K562 (cell line): ENCODE data around the gene TANK. TPM values are rescaled to one million over a fixed set of nuclear protein-coding genes. Genes with fewer than 3 reads are reported as not detected.

Experiments
- FOXM1 ChIP-seq, 2 experiments: fragments of 450-650 bp in 1 of 2; sonication (generic) in 1 of 2; formaldehyde crosslinking in 1 of 2; IDR thresholded peaks; 2 replicates each; pipeline versions ENCODE4 v1.6.1 to v1.9.0; 2017 to 2022; ENCODE audit warnings: low read depth in 2 of 2, mild to moderate bottlenecking in 2 of 2, missing genetic modification reagents in 1 of 2, moderate library complexity in 1 of 2
- HNRNPUL1 ChIP-seq: fragments of 200-400 bp; formaldehyde crosslinking; IDR thresholded peaks from 2 replicates; pipeline ENCODE4 v1.6.1; 2017; ENCODE audit warnings: low read length
- MAFG ChIP-seq: fragments of 450-650 bp; conservative IDR thresholded peaks from 2 replicates; pipeline ENCODE4 v1.6.1; 2016; ENCODE audit warnings: missing genetic modification characterization, missing compliant biosample characterization
- ZC3H11A ChIP-seq: IDR thresholded peaks from 2 replicates; pipeline ENCODE4 v1.6.1; 2012; ENCODE audit warnings: low read depth, low read length, improper control_type of control experiment
- ZNF24 ChIP-seq: fragments of 450-650 bp; IDR thresholded peaks from 2 replicates; pipeline ENCODE4 v1.6.1; 2016
- polyA plus RNA-seq, 8 experiments: library from polyadenylated mRNA; depleted of rRNA in 4 of 8; stranded (reverse) in 5 of 8; unstranded in 3 of 8; fragments of >200 nt; fragmentation: Nextera tagmentation in 2 of 8; fragmentation: Illumina TruSeq in 1 of 8; extraction: Ambion mirVana in 2 of 8; extraction: Trizol in 1 of 8; gene quantifications; 2 replicates each; pipeline versions ENCODE4 v1.2.1 to v1.2.3, GENCODE V29; 2011 to 2014; ENCODE audit warnings: inconsistent platforms in 1 of 8, missing spikeins in 1 of 8
- total RNA-seq, 7 experiments: library from RNA; depleted of rRNA in 6 of 7; stranded (reverse); fragments of >200 nt in 6 of 7; fragmentation: Illumina TruSeq in 2 of 7; extraction: Trizol in 2 of 7; gene quantifications; 2 replicates each; pipeline versions ENCODE4 v1.2.1 to v1.2.3, GENCODE V29; 2011 to 2021; ENCODE audit warnings: low replicate concordance in 1 of 7
- TF ChIP-seq, protein P1 (sequence below): fragments of 450-650 bp; IDR thresholded peaks from 2 replicates; pipeline ENCODE4 v1.6.1; 2016; ENCODE audit warnings: low read depth
- TF ChIP-seq, protein P2 (sequence below), 3 experiments: fragments of 200-800 bp in 1 of 3; fragments of 250-450 bp in 1 of 3; fragments of 450-650 bp in 1 of 3; sonication (Bioruptor Pico) in 1 of 3; sonication (Bioruptor generic) in 1 of 3; formaldehyde crosslinking in 1 of 3; IDR thresholded peaks; 2 replicates each; pipeline versions ENCODE4 v1.6.1 to v1.8.0; 2016 to 2022; ENCODE audit warnings: mild to moderate bottlenecking in 2 of 3, missing genetic modification characterization in 2 of 3, missing compliant biosample characterization in 1 of 3, moderate library complexity in 1 of 3
- TF ChIP-seq, protein P3 (sequence below): fragments of 450-650 bp; formaldehyde crosslinking; IDR thresholded peaks from 2 replicates; pipeline ENCODE4 v1.4.0; 2020; ENCODE audit warnings: mild to moderate bottlenecking, moderate library complexity

Gene TANK
- total and polyA plus RNA-seq, 9 of the 15 experiments (the other 6 are each of a cell fraction or from before 2014, with no cell fraction given) = 43.0 to 91.5 (median 54.4) TPM

DNA sequence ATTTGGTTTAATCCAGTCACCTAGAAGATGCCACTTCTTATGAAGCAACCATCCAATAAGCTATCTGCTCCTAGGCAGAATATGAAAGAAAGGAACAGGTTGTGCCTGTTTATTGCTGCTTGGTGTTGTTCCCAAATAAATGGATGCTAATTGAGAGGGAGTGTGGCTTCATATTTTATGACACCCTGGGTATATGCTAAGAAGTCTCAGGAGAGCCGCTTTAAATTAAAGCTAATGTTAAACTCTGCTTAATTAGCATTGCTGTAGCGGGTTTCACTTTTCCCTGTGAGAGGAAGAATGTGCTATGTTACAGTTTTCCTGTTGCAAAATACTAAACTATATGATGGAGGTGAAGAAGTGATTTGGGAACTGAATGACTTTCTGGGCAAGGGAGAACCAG lies 48.7 kb upstream of the TANK start (continued):
- TF ChIP-seq, protein P1, sequence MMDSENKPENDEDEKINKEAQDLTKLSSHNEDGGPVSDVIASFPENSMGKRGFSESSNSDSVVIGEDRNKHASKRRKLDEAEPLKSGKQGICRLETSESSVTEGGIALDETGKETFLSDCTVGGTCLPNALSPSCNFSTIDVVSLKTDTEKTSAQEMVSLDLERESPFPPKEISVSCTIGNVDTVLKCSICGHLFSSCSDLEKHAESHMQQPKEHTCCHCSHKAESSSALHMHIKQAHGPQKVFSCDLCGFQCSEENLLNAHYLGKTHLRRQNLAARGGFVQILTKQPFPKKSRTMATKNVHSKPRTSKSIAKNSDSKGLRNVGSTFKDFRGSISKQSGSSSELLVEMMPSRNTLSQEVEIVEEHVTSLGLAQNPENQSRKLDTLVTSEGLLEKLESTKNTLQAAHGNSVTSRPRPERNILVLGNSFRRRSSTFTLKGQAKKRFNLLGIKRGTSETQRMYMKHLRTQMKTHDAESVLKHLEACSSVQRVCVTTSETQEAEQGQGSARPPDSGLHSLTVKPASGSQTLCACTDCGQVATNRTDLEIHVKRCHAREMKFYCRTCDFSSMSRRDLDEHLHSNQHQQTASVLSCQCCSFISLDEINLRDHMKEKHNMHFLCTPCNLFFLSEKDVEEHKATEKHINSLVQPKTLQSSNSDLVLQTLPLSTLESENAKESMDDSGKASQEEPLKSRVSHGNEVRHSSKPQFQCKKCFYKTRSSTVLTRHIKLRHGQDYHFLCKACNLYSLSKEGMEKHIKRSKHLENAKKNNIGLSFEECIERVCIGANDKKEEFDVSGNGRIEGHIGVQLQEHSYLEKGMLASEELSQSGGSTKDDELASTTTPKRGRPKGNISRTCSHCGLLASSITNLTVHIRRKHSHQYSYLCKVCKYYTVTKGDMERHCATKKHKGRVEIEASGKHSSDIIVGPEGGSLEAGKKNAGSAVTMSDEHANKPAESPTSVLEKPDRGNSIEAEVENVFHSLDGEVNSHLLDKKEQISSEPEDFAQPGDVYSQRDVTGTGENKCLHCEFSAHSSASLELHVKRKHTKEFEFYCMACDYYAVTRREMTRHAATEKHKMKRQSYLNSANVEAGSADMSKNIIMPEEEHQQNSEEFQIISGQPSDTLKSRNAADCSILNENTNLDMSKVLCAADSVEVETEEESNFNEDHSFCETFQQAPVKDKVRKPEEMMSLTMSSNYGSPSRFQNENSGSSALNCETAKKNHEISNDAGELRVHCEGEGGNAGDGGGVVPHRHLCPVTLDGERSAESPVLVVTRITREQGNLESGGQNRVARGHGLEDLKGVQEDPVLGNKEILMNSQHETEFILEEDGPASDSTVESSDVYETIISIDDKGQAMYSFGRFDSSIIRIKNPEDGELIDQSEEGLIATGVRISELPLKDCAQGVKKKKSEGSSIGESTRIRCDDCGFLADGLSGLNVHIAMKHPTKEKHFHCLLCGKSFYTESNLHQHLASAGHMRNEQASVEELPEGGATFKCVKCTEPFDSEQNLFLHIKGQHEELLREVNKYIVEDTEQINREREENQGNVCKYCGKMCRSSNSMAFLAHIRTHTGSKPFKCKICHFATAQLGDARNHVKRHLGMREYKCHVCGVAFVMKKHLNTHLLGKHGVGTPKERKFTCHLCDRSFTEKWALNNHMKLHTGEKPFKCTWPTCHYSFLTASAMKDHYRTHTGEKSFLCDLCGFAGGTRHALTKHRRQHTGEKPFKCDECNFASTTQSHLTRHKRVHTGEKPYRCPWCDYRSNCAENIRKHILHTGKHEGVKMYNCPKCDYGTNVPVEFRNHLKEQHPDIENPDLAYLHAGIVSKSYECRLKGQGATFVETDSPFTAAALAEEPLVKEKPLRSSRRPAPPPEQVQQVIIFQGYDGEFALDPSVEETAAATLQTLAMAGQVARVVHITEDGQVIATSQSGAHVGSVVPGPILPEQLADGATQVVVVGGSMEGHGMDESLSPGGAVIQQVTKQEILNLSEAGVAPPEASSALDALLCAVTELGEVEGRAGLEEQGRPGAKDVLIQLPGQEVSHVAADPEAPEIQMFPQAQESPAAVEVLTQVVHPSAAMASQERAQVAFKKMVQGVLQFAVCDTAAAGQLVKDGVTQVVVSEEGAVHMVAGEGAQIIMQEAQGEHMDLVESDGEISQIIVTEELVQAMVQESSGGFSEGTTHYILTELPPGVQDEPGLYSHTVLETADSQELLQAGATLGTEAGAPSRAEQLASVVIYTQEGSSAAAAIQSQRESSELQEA = no peak
- no peak for TF ChIP-seq ZC3H11A
- TF ChIP-seq ZNF24 = no peak
- TF ChIP-seq FOXM1 (IDR thresholded peaks at IDR 0.05; ENCODE audit: low read depth) = no peak
- no peak for TF ChIP-seq FOXM1 (CRISPR knock-in tag; IDR thresholded peaks at IDR 0.05; ENCODE audit: low read depth)
- no peak for TF ChIP-seq MAFG (tag)
- TF ChIP-seq, protein P2, sequence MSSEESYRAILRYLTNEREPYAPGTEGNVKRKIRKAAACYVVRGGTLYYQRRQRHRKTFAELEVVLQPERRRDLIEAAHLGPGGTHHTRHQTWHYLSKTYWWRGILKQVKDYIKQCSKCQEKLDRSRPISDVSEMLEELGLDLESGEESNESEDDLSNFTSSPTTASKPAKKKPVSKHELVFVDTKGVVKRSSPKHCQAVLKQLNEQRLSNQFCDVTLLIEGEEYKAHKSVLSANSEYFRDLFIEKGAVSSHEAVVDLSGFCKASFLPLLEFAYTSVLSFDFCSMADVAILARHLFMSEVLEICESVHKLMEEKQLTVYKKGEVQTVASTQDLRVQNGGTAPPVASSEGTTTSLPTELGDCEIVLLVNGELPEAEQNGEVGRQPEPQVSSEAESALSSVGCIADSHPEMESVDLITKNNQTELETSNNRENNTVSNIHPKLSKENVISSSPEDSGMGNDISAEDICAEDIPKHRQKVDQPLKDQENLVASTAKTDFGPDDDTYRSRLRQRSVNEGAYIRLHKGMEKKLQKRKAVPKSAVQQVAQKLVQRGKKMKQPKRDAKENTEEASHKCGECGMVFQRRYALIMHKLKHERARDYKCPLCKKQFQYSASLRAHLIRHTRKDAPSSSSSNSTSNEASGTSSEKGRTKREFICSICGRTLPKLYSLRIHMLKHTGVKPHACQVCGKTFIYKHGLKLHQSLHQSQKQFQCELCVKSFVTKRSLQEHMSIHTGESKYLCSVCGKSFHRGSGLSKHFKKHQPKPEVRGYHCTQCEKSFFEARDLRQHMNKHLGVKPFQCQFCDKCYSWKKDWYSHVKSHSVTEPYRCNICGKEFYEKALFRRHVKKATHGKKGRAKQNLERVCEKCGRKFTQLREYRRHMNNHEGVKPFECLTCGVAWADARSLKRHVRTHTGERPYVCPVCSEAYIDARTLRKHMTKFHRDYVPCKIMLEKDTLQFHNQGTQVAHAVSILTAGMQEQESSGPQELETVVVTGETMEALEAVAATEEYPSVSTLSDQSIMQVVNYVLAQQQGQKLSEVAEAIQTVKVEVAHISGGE (CRISPR knock-in tag; IDR thresholded peaks at IDR 0.05) = no peak
- TF ChIP-seq HNRNPUL1 = no peak
- TF ChIP-seq, protein P3, sequence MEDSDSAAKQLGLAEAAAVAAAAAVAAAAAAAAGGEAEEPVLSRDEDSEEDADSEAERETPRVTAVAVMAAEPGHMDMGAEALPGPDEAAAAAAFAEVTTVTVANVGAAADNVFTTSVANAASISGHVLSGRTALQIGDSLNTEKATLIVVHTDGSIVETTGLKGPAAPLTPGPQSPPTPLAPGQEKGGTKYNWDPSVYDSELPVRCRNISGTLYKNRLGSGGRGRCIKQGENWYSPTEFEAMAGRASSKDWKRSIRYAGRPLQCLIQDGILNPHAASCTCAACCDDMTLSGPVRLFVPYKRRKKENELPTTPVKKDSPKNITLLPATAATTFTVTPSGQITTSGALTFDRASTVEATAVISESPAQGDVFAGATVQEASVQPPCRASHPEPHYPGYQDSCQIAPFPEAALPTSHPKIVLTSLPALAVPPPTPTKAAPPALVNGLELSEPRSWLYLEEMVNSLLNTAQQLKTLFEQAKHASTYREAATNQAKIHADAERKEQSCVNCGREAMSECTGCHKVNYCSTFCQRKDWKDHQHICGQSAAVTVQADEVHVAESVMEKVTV (CRISPR knock-in tag) = no peak
